Keratinocyte (primary cell): ENCODE data around the gene MCCD1. TPM values are rescaled to one million over a fixed set of nuclear protein-coding genes. Genes with fewer than 3 reads are reported as not detected.

Experiments
- DNase-seq: peaks from one replicate; pipeline ENCODE4 v3.0.0-alpha.2; 2011; ENCODE audit warnings: low read depth, missing footprints, low spot score
- FAIRE-seq: peaks from 2 replicates; lab custom pipeline; 2011; peaks lifted over from hg19 to GRCh38; lab: Jason Lieb, UNC
- H2AFZ ChIP-seq: 2 replicates; pipeline ENCODE4 v1.6.0; 2012; ENCODE audit warnings: low read length, control low read depth, inconsistent platforms; ENCODE audit not compliant: control insufficient read depth
- H3K27ac ChIP-seq: 2 replicates; pipeline ENCODE4 v1.5.1; 2011; ENCODE audit warnings: low read length; ENCODE audit not compliant: control insufficient read depth, insufficient read depth
- H3K27me3 ChIP-seq: 3 replicates; pipeline ENCODE4 v1.6.0; 2011; ENCODE audit warnings: low read length; ENCODE audit not compliant: control insufficient read depth, insufficient read depth; ENCODE audit errors: extremely low read depth
- H3K36me3 ChIP-seq, 2 experiments: 2 replicates in 1 of 2; 3 replicates in 1 of 2; pipeline ENCODE4 v1.5.1; 2011; ENCODE audit warnings: low read length in 2 of 2, mild to moderate bottlenecking in 1 of 2; ENCODE audit not compliant: control insufficient read depth in 2 of 2, insufficient read depth in 2 of 2; ENCODE audit errors: extremely low read depth in 1 of 2
- H3K4me1 ChIP-seq: 3 replicates; pipeline ENCODE4 v1.5.1; 2011; ENCODE audit warnings: low read length; ENCODE audit not compliant: control insufficient read depth, insufficient read depth; ENCODE audit errors: extremely low read depth
- H3K4me2 ChIP-seq: 3 replicates; pipeline ENCODE4 v1.6.0; 2011; ENCODE audit warnings: low read depth, low read length; ENCODE audit not compliant: control insufficient read depth, insufficient read depth; ENCODE audit errors: extremely low read depth
- H3K4me3 ChIP-seq, 3 experiments: fragments of 200-600 bp in 1 of 3; sonication (generic) in 1 of 3; 2 replicates in 2 of 3; 3 replicates in 1 of 3; pipeline ENCODE4 v1.5.1; 2011 to 2016; ENCODE audit warnings: low read length in 3 of 3, mild to moderate bottlenecking in 3 of 3, control low read depth in 2 of 3, inconsistent platforms in 1 of 3, low read depth in 1 of 3, mixed read lengths in 1 of 3, mixed run types in 1 of 3, moderate library complexity in 1 of 3; ENCODE audit not compliant: control insufficient read depth in 2 of 3, insufficient read depth in 2 of 3; ENCODE audit errors: extremely low read depth in 1 of 3
- H3K79me2 ChIP-seq: 2 replicates; pipeline ENCODE4 v1.6.0; 2012; ENCODE audit warnings: low read length; ENCODE audit not compliant: control insufficient read depth, insufficient read depth
- H3K9ac ChIP-seq: 3 replicates; pipeline ENCODE4 v1.6.0; 2011; ENCODE audit warnings: low read length; ENCODE audit not compliant: control insufficient read depth, insufficient read depth; ENCODE audit errors: extremely low read depth
- H3K9me1 ChIP-seq: 3 replicates; pipeline ENCODE4 v1.6.0; 2011; ENCODE audit warnings: low read length; ENCODE audit not compliant: control insufficient read depth, insufficient read depth; ENCODE audit errors: extremely low read depth
- H3K9me3 ChIP-seq: 2 replicates; pipeline ENCODE4 v1.5.1; 2012; ENCODE audit warnings: low read depth, low read length; ENCODE audit not compliant: control insufficient read depth
- H4K20me1 ChIP-seq: 3 replicates; pipeline ENCODE4 v1.6.0; 2011; ENCODE audit warnings: low read length; ENCODE audit not compliant: control insufficient read depth, insufficient read depth; ENCODE audit errors: extremely low read depth
- EZH2 ChIP-seq: IDR thresholded peaks from one replicate; pipeline ENCODE4 v1.6.1; 2012; ENCODE audit warnings: inconsistent platforms, mild to moderate bottlenecking, low read length, moderate library complexity
- dilution Hi-C: fragments of 300-500 bp; cut with MboI; formaldehyde crosslinking; loops from one replicate; pipeline ENCODE4 v1.7.0; 2020; ENCODE audit warnings: low sequenced_read_pairs; ENCODE audit not compliant: extremely low pct_ligation_motif_present
- polyA plus RNA-seq, 5 experiments: library from polyadenylated mRNA; depleted of rRNA in 3 of 5; stranded (reverse) in 3 of 5; stranded (forward) in 1 of 5; unstranded in 1 of 5; fragments of >200 nt; gene quantifications; 1 replicate in 1 of 5; 2 replicates in 3 of 5; 3 replicates in 1 of 5; pipeline versions ENCODE4 v1.2.1 to v1.2.3, GENCODE V29; 2011 to 2012; ENCODE audit warnings: missing spikeins in 2 of 5, low read depth in 1 of 5, low replicate concordance in 1 of 5
- TF ChIP-seq, protein P1 (sequence below), 3 experiments: IDR thresholded peaks in 1 of 3; conservative IDR thresholded peaks in 1 of 3; optimal IDR thresholded peaks in 1 of 3; 2 replicates in 2 of 3; 3 replicates in 1 of 3; pipeline versions ENCODE3 to v1.5.1; 2011; ENCODE audit warnings: low read length in 3 of 3, mild to moderate bottlenecking in 3 of 3, moderate library complexity in 2 of 3, control low read depth in 1 of 3, inconsistent platforms in 1 of 3; ENCODE audit not compliant: insufficient read depth in 2 of 3; ENCODE audit errors: extremely low read depth in 1 of 3

Gene MCCD1
- polyA plus RNA-seq, 1 donor (not counting 4 experiments of a cell fraction or from before 2014, with no cell fraction given) = not detected

DNA sequence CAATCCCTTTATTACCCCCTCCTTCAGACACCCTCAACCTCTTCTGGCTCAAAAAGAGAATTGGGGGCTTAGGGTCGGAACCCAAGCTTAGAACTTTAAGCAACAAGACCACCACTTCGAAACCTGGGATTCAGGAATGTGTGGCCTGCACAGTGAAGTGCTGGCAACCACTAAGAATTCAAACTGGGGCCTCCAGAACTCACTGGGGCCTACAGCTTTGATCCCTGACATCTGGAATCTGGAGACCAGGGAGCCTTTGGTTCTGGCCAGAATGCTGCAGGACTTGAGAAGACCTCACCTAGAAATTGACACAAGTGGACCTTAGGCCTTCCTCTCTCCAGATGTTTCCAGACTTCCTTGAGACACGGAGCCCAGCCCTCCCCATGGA is 48.8 kb downstream of the MCCD1 start:
- H3K4me2 ChIP-seq = no peak overlapping the region
- H3K9me1 ChIP-seq = no peaks in the 10 kb centered on the region
- no peaks in the 10 kb centered on the region for H3K36me3 ChIP-seq
- dilution Hi-C loops = no loop called here
- H3K79me2 ChIP-seq = no peaks in the 10 kb centered on the region
- H3K27ac ChIP-seq = peak overlapping the region; percentile 70
- FAIRE-seq = no peak
- H3K9ac ChIP-seq = peak overlapping the region; percentile 26
- DNase-seq = no peak
- H4K20me1 ChIP-seq = no peaks in the 10 kb centered on the region
- H3K27me3 ChIP-seq = no peaks in the 10 kb centered on the region
- H2AFZ ChIP-seq = no peak overlapping the region
- TF ChIP-seq EZH2 = no peak
- TF ChIP-seq, protein P1, sequence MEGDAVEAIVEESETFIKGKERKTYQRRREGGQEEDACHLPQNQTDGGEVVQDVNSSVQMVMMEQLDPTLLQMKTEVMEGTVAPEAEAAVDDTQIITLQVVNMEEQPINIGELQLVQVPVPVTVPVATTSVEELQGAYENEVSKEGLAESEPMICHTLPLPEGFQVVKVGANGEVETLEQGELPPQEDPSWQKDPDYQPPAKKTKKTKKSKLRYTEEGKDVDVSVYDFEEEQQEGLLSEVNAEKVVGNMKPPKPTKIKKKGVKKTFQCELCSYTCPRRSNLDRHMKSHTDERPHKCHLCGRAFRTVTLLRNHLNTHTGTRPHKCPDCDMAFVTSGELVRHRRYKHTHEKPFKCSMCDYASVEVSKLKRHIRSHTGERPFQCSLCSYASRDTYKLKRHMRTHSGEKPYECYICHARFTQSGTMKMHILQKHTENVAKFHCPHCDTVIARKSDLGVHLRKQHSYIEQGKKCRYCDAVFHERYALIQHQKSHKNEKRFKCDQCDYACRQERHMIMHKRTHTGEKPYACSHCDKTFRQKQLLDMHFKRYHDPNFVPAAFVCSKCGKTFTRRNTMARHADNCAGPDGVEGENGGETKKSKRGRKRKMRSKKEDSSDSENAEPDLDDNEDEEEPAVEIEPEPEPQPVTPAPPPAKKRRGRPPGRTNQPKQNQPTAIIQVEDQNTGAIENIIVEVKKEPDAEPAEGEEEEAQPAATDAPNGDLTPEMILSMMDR (optimal IDR thresholded peaks at IDR 0.05 in 1 of 3, IDR thresholded peaks at IDR 0.05 in 1 of 3, conservative IDR thresholded peaks at IDR 0.05 in 1 of 3; ENCODE audit: extremely low read depth in 1 of 3, insufficient read depth in 2 of 3, low read length in 3 of 3) = no peak
- peaks cover 23% of the 10 kb centered on the region for H3K4me1 ChIP-seq
- no peak overlapping the region for H3K4me3 ChIP-seq
- no peaks in the 10 kb centered on the region for H3K9me3 ChIP-seq

DNA sequence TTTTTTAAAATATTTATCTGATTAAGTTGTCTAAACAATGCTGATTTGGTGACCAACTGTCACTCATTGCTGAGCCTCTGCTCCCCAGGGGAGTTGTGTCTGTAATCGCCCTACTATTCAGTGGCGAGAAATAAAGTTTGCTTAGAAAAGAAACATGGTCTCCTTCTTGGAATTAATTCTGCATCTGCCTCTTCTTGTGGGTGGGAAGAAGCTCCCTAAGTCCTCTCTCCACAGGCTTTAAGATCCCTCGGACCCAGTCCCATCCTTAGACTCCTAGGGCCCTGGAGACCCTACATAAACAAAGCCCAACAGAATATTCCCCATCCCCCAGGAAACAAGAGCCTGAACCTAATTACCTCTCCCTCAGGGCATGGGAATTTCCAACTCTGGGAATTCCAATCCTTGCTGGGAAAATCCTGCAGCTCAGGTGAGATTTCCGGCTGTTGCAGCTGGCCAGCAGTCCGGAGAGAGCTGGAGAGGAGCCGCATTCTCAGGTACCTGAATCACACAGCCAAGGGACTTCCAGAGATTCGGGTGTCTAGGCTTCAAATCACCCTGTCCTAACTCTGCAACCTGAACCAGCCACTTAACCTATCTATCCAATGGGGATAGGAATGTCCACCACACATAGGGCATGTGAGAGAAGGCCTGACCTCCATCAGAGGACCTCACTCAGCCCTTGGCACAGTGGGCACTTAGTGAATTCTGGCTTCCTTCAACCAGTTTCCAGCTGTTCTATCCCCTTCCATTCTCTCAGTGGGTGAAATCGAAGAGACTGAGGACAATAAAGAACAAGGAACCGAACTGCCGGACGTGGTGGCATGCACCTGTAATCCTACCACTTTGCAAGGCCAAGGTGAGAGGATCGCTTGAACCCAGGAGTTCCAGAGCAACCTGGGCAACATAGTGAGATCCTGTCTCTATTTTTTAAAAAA is 49.7 kb downstream of the MCCD1 start:
- H3K9me3 ChIP-seq = no peaks in the 10 kb centered on the region
- H3K27ac ChIP-seq = peak overlapping the region; percentile 70
- dilution Hi-C loops = no loop called here
- H3K27me3 ChIP-seq = no peaks in the 10 kb centered on the region
- peak overlapping the region; percentile 26 for H3K9ac ChIP-seq
- no peaks in the 10 kb centered on the region for H4K20me1 ChIP-seq
- H3K36me3 ChIP-seq = no peaks in the 10 kb centered on the region
- H3K9me1 ChIP-seq = no peaks in the 10 kb centered on the region
- no peaks in the 10 kb centered on the region for H3K79me2 ChIP-seq
- no peak for TF ChIP-seq EZH2
- TF ChIP-seq, protein P1 (optimal IDR thresholded peaks at IDR 0.05 in 1 of 3, IDR thresholded peaks at IDR 0.05 in 1 of 3, conservative IDR thresholded peaks at IDR 0.05 in 1 of 3; ENCODE audit: extremely low read depth in 1 of 3, insufficient read depth in 2 of 3, low read length in 3 of 3) = no peak
- no peak overlapping the region for H3K4me3 ChIP-seq
- no peak overlapping the region for H2AFZ ChIP-seq
- H3K4me1 ChIP-seq = peaks cover 23% of the 10 kb centered on the region
- DNase-seq (no peak), FAIRE-seq (no peak)
- H3K4me2 ChIP-seq = peak overlapping the region; percentile 24
